Cardiac septum (tissue), 1 donor: ENCODE data around the gene SNRNP200. TPM values are rescaled to one million over a fixed set of nuclear protein-coding genes. Genes with fewer than 3 reads are reported as not detected.
A peak's percentile ranks its signal among the peaks of the same experiment; 100 is the strongest.
"Not testable (repeated sequence)": the region's sequence is repeated elsewhere in the genome, so short reads cannot be mapped to it uniquely, and the experiment has no call there.

Experiments used
- DNase-seq: peaks from one replicate; pipeline ENCODE4 v3.0.0-alpha.2; 2020; ENCODE audit warnings: low spot score
- intact Hi-C: fragments of 100-400 bp; cut with DNase I; formaldehyde crosslinking; loops from one replicate; pipeline ENCODE4 v1.14.0; 2022
- total RNA-seq: library from RNA; stranded (reverse); fragmentation: NEBNext Ultra II Directional; extraction: Animal tissue kit (Norgen Biotek cat#: 25700); gene quantifications from one replicate; pipeline ENCODE4 v1.2.1, GENCODE V29; 2021
- donor health status: DM: no; HTN: no; CAD: no.

SNRNP200 gene
- total RNA-seq, 1 donor from 2014 or later = 62.2 TPM

DNA sequence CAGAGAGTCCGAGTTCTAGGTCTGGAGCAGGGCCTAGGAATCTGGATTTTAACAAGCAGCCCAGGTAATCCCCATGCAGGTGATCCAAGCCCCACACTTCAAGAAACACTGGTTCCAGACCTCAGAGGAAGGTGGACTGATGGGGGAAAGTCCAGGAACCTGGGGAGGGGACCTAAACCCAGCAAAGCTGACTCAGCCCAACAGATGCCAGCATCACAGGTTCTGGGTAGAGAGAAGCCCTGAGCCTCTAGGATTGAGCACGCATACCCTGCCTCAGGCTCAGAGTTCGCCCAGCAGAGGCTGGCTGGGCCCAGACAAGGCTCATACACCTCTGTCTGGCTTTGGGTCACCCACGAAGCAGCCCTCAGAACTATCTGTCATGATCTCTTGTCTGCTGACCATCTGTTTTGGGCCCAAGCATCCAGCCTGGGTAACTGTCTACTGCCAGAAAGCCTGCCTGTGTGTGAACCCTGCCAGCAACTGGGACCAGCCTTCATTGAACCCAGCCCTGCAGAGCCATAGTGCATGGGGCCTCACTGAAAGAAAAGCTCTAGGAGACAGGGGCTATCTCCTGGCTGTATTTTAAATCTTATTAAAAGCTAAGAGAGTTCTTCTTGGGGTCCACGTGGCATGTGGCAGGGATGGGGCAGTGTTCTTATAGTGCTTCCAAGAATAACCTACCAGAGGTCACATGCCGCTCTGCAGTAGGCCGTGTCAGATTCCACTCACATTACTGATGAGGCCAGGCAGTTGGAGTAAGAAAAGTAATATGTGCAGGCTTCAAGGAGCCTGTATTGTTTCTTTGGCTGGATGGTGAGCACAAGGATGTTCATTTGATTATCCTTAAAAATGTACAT, 47.0 kb downstream of the SNRNP200 start:
- intact Hi-C loops = no loop called here
- no peak for DNase-seq

DNA sequence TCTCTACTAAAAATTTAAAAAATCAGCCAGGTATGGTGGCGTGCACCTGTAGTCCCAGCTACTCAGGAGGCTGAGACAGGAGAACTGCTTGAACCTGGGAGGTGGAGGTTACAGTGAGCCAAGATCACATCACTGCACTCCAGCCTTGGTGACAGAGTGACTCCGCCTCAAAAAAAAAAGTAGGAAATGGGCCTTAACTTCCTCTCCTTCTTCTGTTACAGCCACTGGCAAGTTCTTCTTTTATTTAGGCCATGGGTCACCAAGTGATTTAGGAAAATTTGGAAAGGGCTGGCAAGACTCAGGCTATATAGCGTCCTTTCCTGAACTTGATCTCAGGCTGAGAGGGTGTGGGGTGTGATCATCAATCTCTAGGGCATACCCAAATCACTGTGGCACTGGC, 47.6 kb downstream of the SNRNP200 start:
- intact Hi-C loops, DNase-seq: not testable (repeated sequence)

DNA sequence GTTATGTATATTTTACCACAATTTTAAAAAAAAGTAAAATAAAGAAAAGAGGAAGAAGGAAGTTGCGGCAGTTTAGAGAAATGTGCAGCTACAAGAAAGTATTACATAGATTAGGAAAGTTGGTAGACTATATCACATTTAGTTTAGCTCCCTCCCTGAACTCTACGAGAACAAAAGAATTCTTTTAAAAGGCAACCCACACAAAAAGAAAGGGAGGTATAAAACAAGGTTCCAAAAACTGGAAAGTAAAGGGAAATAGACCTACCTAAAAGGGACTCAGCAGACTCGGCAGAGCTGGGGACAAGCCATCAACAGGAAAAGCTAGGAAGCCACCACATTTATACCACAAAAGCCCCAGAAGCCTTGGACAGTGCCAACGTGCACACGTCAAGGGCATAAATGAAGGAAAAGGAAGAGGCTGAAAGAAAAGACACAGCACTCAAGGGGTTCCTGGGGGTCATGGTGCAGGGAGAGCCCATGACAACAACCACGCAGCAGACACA, 48.7 kb downstream of the SNRNP200 start:
- DNase-seq = no peak
- intact Hi-C loops = no loop called here

DNA sequence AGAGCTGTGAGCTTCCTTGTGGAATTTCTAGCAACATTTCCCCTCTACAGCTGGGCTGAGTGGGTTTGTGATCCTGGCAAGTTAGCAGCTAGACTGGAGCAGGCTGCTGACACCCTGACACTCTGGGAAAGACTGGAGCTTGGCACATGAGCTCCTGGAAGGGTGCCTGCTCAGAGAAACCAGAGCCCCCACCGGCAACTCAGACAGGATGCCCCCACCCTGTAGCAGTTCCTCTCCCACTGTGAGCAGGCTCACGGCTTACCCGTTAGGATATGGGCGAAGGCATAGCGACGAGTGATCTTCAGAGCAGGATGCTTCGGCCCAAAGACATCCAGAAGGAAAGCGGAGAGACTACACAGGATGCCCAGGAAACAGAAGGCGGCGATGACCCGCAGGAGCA, 50.8 kb downstream of the SNRNP200 start:
- no peak for DNase-seq
- intact Hi-C loops = no loop called here

DNA sequence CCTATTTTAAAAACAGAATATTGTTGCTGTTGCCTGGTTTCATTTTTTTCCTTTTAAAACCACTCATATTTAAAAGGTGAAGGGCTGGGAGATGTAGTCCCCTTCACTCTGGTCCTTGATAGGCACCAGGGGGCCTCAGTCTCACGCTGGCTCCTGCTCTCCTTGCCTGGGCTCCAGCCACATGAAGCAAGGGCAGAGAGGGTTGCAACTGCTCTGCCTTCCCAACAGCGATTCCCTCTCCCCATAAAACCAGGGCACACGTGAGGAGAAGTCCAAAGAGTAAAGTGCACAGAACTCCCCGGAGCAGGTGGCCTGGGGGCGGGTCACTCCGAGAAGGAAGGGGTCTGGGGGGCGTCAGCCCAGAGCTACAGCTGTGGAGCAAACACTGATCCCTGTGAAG, 52.3 kb downstream of the SNRNP200 start:
- no peak for DNase-seq
- intact Hi-C loops = no loop called here

DNA sequence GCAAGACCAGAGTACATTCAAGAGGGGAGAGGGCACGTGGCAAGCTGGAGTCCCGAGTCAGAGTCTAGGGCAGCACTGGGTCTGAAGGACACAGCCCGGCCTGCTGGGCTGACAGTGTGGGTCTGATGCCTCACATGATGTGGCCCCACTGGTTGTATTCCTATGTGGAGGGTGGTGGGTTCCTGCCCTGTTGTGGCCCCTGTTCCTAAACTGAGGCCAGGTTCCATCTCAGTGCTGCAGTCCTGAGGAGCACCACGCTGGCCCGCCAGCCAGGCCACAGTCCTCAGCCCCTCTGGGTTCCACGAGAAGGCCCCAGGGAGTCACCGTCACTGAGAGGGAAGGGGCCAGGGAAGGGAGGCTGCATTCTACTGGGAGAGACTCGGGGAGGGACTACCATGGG, 52.8 kb downstream of the SNRNP200 start:
- DNase-seq = no peak
- intact Hi-C loops = no loop called here

DNA sequence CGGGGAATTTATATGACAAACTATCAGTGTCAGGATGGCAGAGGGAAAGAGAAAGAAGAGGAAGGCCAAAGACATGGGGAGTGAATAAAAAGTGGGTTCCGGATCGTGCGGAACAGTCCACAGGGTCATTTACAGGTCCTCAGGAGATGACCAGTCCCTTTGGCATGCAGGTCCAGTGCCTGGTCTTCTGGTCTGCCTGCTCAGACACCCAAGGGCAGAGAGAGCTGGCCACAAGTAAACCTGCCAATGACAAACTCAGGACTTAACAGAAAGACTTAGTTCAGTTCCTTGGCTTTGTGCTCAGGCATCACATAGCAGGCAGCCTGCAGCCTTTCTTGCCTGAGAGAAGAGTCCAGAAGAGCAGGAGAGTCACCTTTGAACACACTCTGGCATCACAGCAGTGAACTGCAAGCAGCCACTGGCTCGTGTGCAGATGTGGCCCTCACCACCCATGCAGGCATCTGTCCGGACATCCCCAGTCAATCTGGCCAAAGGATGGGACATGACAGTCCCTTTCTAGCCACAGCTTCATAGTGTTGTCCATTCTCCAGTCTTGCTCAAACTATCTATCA, 53.5 kb downstream of the SNRNP200 start:
- intact Hi-C loops = no loop called here
- peak; percentile 88 for DNase-seq

DNA sequence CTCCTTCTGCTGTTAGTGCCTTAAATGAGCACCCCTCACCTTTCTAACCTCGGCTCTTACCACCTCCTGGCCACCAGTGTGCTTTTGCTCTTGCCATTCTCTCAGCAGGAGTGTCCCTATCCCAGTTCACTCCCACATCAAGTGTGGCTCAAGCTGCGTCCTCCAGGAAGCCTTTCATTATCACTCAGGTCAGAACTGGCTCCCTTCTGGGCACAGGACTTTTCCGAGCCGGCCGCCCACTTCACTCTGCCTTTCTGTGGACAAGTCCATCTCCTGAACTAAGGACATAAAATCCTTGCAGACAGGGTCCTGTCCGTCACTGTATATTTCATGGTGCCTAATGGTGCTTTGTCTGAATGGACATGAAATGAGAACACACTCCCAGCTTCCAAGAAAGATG, 55.2 kb downstream of the SNRNP200 start:
- intact Hi-C loops = no loop called here
- no peak for DNase-seq

DNA sequence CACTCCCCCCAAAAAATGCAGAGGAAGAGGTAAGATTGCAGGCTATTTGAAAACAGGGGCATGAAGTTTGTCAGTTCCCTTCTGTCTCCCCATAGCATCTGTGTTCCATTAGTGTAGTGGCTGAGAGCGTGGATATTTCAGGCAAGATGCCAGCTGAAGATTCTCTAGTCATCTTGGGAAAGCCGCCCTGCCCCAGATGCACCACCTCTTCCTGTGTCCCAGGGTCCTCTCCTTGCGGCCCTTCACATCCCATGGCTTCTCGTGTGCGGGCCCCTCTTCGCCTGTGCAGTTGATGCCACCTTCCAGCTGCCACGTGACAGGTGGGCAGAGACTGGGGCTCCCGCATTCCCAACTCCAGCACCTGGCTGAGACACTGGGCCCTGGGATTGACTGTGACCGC, 55.7 kb downstream of the SNRNP200 start:
- intact Hi-C loops = no loop called here
- DNase-seq = no peak

DNA sequence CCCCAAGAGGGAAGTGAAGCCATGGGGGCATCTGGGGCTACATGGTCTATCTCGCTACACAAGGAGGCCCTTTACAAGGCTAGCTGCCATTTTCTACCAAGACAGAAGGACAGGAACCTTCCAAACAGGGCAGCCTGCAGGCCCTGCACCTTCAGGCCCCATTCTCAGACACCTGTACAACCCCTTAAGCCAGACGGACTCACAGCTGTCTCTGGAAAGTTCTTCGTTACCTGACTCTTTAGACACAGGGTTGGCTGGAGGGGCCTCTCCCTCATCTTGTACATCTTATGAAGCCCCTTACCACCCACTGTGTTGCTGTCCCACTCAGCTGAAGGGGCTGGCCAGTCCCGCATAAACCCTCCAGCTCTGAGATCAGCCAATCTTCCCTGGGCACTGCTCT, 56.7 kb downstream of the SNRNP200 start:
- intact Hi-C loops = no loop called here
- no peak for DNase-seq

DNA sequence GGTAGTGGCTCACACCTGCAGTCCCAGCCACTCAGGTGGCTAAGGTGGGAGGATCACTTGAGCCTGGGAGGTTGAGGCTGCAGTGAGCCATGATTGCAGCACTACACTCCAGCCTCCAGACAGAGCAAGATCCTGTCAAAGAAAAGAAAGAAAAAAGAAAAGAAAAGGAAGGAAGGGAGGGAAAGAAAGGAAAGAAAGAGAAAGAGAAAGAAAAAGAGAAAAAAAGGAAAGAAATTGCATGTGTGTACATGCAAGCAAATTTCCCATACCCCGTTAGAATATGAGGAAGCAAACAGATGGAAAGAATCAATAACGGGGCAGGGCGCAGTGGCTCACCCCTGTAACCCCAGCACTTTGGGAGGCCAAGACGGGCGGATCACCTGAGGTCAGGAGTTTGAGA, 57.5 kb downstream of the SNRNP200 start:
- no peak for DNase-seq
- intact Hi-C loops = no loop called here

DNA sequence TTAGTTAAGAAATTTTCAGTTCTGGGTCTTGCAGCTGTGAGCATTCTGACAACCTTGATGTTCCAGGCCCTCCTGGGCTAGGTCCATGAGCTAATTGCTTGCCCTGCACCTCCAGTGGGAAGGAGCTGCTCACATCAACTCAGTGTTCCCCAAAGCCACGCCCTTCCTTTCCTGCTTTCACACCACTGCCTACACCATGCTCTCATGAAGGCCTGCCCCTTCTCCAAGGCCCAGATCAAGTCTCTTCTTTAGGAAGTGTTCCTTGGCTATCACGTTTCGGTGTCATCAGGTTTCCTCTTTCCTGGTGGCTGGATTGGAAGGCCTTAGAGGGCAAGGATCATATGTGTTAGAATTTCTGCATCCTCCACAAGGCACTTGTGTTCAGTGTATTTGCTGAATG, 58.3 kb downstream of the SNRNP200 start:
- intact Hi-C loops = no loop called here

DNA sequence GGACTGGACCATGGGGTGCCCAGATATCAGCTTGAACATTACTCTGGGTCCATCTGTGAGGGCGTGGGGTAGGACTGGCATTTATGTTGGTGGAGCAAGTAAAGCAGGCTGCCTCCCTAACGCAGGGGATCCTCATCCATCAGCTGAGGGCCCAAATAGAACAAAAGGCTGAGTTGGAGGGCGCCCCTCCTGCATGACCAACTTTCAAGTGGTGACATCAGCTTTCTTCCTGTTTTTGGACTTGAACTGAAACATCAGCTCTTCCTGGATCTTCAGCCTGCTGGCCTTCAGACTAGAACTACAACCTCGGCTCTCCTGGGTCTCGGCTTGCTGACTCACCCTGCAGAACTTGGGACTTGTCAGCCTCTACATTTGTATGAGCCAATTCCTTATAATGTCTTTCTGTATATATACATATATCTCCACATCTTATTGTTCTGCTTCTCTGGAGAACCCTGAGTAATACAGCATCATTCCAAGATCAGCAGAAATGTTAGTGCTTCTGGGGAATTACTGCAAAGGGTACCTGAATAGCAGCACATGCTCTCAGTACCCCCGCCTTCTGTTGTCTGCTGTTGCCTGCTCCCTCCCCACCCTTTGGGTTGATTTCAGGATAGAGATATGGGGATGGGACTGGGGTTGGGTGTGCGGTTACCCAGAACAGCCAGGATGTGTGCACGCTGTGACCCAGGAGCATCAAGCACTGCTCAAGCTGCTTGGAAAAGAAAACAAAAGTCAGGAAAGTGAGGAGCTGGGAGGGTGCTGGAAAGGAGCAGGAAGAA, 59.5 kb downstream of the SNRNP200 start:
- intact Hi-C loops = no loop called here
- DNase-seq = no peak

More for the DNA sequence above, 58.3 kb downstream of the SNRNP200 start:
- no peak for DNase-seq

DNA sequence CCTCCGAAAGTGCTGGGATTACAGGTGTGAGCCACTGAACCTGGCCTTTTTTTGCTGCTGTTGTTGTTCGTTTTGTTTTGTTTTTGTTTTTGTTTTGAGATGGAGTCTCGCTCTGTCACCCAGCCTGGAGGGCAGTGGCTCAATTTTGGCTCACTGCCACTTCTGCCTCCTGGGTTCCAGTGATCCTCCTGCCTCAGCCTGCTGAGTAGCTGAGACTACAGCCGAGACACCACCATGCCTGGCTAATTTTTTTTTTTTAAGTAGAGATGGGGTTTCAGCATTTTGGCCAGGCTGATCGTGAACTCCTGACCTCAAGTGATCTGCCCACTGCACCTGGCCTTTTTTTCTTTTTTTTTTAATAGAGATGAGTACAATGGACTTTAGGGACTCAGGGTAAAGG, 61.5 kb downstream of the SNRNP200 start:
- no peak for DNase-seq
- intact Hi-C loops = no loop called here

DNA sequence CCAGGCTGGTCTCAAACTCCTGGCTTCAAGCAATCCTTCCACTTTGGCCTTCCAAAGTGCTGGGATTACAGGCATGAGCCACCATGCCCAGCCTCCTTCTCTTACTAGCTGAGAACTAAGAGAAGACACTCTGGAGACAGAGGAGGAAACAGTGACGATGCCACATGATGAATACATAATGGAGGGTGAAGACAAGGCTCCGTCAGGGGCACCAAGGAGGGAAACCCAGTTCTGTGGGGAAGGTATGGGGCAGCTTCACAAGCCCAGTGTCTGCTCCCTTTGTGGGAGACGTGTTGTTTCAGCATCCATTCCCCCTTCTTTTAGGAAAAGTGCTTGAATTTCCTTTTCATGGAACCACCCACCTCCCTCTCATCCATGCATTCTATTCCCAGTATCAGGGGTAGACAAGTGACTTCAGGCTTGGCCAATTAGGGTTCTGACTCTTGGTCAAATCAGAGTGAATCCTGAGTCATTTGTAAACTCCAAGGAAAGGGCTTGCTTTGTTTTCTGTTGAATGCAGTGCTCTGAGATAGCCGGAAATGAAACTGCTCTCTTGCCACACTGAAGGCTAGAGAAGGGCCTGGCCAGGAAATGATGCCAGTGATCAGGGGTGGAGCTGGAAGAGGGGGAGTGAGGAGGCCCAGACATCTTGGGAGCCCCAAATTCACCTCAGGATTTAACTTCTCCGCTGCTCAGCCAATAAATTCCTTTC, 63.3 kb downstream of the SNRNP200 start:
- DNase-seq = peak; percentile 87
- intact Hi-C loops = no loop called here

DNA sequence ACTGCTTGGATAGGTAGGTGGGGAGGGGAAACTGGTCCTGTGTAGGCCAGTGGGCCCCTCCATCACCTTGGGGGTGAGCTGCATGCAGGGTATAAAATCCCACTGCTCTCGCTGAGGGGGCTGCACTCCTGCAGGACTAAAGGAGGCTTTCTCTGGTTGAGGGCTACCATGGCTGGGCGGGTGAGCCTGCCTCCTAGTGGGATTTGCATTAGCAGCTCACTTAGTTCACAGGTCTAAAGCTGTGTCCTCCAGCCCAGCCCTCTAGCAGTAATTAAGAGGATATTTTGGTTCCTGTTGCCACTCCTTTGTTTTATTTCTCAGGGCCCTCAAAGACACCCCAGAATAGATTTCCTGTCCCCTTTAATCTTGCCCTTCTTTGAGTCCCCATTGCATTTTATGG, 64.1 kb downstream of the SNRNP200 start:
- no peak for DNase-seq
- intact Hi-C loops = no loop called here

DNA sequence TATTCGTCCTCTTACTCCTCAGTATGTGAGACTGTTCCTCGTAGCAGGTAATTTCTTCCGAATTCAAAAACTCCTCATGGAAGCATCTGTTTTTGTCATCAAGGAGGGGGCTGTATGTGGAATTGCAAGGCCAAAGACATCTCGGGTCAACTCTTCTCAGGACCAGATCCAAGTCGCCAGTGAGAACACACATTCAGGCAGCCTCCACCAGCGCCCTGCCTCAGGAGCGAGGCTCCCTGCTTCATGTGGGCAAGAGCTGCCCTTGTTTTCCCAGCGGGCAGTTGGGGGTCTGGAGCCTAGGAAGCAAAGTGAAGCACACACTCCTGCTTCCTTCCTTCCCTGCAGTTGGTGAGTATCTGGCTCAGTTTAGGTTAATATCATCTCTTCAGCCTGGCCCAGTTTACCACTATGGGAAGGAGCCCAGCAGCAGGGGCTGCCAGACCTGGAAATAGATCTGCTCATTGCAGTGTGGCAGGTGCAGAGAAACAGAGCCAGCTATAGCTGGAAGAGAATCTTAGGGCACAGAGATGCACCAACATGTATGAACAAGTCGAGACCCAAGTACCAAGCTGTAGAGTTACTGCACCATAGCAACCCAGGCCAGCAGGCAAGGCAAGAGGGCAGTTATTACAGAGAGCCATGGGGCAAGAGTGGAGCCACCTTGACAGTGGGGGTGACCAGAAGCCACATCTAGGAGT, 64.9 kb downstream of the SNRNP200 start:
- no peak for DNase-seq
- intact Hi-C loops = no loop called here

DNA sequence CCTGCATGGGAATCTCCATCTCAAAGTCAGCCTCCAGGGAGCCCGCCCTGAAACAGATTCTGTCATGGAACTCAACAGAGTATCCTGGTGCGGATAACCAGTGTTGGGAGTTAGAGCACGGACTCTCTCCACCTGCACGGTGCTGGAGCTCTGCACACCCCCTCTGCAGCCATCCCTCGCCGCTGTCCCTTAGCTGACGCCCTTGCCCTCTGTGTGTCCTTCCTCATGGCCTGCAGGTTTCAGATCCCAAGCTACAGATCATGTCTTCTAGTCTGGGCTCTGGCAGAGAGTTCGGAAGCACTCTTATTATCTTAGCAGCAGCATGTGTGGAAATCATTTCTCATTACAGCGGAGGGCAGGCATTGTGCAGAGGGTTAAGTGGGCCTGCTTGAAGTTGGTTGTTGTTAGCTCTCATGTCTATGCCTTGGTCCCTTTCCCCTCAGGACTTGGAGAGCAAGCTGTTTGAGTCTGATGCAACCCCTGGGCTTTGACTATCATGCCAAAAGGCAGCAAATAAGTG, 65.5 kb downstream of the SNRNP200 start:
- no peak for DNase-seq
- intact Hi-C loops = no loop called here

DNA sequence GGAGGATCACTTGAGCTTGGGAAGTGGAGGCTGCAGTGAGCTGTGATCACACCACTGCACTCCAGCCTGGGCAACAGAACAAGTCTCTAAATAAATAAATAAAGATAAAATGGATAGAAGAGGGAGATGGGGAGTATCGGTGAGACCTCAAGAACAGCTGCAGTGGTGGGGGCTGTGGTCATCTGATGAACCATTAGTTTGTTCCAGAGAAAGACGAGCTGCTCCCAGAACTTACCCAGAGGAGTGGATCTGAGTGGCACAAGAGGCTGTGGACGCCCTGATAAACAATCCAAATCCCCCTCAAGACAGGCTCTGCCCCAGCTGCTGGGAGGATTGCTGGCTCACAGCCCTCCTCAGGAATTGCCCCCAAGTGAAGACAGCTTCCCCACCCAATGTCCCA, 66.3 kb downstream of the SNRNP200 start:
- DNase-seq = no peak
- intact Hi-C loops = no loop called here
